Endothelial cell of coronary artery (primary cell): Measurements from ENCODE around the gene SSB. TPM values are rescaled to one million over a fixed set of nuclear protein-coding genes. Genes with fewer than 3 reads are reported as not detected.

Source experiments
- total RNA-seq: library from RNA; depleted of rRNA; stranded (reverse); fragments of >200 nt; gene quantifications from 2 replicates; pipeline ENCODE4 v1.2.3, GENCODE V29; 2014

SSB gene
- 100 and 112 TPM in 2 replicates for total RNA-seq

GRCh38 chr2:169798718-169799592, at the start of gene SSB:
Gene SSB, plus strand, starts transcription at chr2:169798871. Its CDS starts 2,090 bp downstream, at chr2:169800961.

GRCh38 chr2:169824373-169825333, 26.0 kb downstream of the SSB start, which contains the start of gene METTL5:
Gene METTL5, minus strand, starts transcription at chr2:169824905. Its CDS starts 308 bp downstream, at chr2:169824597.

DNA sequence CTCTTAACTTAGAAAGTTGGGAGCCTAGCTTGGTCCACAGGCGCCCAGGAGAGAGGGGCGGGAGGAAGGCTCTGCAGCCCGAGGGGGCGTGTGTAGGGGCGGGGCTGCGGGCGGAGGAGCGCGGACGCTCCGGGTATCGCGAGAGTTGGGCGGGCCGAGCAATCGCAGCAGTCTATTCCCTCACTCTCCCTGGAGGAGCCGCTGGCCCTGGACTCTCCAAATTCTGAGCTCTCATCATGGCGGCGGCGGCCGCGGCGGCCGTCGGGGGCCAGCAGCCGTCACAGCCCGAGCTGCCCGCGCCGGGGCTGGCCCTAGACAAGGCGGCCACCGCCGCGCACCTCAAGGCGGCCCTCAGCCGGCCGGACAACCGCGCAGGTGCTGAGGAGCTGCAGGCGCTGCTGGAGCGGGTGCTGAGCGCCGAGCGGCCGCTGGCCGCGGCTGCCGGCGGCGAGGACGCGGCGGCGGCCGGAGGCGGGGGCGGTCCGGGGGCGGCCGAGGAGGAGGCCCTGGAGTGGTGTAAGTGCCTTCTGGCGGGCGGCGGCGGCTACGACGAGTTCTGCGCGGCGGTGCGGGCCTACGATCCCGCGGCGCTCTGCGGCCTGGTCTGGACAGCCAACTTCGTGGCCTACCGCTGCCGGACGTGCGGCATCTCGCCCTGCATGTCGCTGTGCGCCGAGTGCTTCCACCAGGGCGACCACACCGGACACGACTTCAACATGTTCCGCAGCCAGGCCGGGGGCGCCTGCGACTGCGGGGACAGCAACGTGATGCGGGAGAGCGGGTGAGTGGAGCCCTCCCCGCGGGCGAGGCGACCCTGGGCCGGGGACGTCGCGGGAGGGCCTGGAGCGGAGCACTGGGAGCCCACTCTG, 28.8 kb downstream of the SSB start, which contains the start of gene UBR3:
UBR3 (plus strand) TSS at position 183 of the 869 bp plus-strand sequence; CDS start at position 237, 54 bp downstream.

Other genes starting within 250 kb of the SSB start
- 19.3 and 23.1 TPM in 2 replicates for gene FASTKD1, start 225.0 kb upstream of the SSB start, total RNA-seq
- gene PPIG, start 214.5 kb upstream of the SSB start, total RNA-seq, result 20.9 and 22.8 TPM in 2 replicates
- not detected in 2 replicates for gene CFAP210, start 104.5 kb upstream of the SSB start, total RNA-seq
- gene PHOSPHO2, start 104.4 kb upstream of the SSB start, total RNA-seq, result 1.4 and 2.3 TPM in 2 replicates
- 10.4 and 12.1 TPM in 2 replicates for gene KLHL23, start 65.0 kb upstream of the SSB start, total RNA-seq
- 52.1 and 54.0 TPM in 2 replicates for gene METTL5, start 26.0 kb downstream of the SSB start, total RNA-seq
- gene UBR3, start 28.6 kb downstream of the SSB start, total RNA-seq, result 25.6 and 34.9 TPM in 2 replicates